Head of caudate nucleus (tissue), 42 donors: ENCODE measurements around the gene NOTCH3.

Experiments
- DNase-seq, 42 donors: peaks; one replicate each; pipeline versions ENCODE4 v3.0.0 to v3.0.0-alpha.2; 2020 to 2021; ENCODE audit warnings: mixed read lengths in 7 of 42
- intact Hi-C: fragments of 100-400 bp; cut with DNase I; formaldehyde crosslinking; loops from one replicate; pipeline ENCODE4 v1.15.0; 2022

NOTCH3 gene

DNA sequence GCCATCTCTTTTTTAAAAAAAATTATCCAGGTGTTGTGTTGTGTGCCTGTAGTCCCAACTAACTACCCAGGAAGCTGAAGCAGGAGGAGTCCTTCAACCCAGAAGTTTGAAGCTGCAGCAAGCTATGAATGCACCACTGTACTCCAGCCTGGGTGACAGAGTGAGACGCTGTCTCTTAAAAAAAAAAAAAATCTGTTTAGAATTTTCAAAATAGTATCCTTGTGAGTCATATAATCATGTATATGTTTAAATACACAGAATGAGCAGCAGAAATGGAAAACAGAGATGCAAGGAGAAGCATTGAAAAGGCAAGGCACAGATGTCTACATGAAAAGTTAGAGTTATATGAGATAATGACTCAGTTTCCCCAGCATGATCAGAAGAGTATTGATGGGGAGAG is 62.4 kb downstream of the NOTCH3 start:
- DNase-seq, result no peak
- intact Hi-C loops, result no loop called here

DNA sequence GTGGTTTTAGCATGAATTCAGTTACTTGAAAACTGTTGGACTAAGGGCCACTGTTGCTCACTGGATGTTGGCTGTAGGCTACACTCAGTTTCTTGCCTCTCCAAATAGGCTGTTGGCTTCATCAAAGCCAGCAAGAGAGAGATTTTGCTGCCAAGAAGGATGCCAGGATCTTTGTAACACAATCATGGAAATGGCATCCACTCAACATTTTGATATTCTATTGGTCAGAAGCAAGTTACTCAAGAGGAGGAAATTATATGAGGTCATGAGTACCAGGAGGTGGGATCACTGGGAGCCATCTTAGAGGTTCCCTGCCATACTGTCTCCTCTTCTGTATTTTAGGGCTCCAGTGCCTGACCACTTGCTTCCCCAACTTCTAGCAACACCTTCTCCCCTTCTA is 63.0 kb downstream of the NOTCH3 start:
- intact Hi-C loops, result no loop called here
- DNase-seq, result no peak

DNA sequence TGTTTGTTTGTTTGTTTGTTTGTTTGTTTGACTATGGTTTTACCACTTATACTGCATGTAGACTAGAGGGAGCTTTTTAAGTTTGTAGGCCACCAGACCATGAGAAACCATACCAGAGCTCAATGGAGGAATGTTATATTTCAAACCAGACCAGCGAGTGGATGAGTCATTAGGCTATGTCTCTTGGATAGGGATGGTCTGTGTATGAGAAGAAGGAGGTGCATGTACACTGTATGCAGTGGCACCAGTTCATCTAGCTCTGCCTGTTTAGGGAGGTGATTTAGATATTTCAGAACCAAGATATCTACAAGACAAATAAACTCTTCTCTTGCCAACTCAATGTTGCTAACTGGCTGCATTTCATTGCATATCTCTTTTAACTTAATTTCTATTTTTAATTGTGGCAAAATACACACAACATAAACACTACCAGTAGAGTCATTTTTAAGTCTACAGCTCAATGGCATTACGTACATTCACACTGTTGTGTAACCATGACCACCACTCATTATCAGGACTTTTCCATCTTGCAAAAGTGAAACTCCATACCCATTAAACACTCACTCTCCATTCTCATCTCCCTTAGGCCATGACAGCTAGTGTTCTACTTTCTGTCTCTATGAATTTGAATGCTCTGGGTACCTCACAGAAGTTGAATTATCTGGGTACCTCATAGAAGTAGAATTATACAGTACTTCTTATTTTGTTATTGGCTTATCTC is 64.4 kb downstream of the NOTCH3 start:
- no peak for DNase-seq
- intact Hi-C loops, result no loop called here

DNA sequence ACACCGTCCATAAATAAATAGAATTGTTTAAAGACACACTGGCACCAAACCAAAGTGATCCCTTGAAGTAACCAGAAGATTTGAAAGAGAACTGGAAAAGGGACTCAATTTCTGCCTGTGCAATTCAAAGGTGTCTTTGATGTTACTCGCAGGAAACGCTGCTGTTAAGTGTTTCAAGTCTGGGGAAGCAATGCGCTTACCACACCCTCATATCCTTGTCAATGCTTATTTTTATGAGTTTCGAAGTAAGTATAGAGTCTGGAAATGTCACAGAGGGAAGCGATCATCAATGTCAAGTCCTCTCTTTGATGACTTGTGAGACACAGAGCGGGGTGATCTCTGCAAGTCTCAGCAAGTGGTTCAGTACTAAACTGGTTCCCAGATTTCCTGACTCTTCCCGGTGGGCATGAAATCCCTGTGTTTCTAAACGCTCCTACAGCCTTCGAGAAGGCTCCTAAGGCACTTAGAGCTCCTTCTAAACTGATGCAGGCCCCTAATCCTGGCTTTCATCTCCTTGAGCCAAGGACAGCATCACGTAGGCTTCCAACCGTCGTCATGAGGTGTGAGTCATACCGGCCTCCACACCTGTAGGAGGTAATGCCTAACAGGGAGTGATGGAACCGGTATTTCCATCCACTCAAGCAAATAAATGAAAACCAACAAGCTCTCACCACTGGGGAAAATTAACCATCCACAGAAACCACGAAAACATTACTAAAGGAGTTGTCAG is 70.8 kb downstream of the NOTCH3 start:
- intact Hi-C loops, result loop anchor here (10.0 kb wide), 1 partner anchor 315 kb away; the partner anchor contains the start of gene WIZ
- DNase-seq, result peak in 38 of 42 donors; percentile 26 to 87 (median 58)

DNA sequence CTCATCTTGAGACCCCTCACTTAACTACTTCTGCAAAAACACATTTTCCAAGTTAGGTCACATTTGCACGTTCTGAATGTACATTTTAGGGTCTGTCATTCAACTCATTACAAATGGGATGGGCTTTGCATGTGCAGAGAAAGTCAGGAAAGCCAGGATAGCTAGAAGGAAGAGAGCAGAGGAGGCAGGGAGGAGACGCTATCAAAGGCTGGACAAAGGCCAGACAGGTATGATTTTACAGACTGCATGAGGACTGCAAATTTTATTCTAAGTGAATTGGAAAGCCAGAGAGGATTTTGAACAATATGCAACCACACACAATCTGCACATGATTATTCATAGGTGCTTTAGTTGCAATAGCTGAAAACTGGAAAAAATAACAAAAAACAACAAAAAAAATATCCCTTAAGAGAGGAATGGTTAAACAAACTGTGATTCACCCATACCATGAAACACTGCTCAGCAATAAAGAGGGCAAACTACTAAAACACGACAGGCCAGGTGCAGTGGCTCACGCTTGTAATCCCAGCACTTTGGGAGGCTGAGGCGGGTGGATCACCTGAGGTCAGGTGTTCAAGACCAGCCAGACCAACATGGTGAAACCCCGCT is 72.5 kb downstream of the NOTCH3 start:
- intact Hi-C loops, result loop anchor here (10.0 kb wide), 1 partner anchor 317 kb away; the partner anchor contains the start of gene WIZ
- no peak for DNase-seq

DNA sequence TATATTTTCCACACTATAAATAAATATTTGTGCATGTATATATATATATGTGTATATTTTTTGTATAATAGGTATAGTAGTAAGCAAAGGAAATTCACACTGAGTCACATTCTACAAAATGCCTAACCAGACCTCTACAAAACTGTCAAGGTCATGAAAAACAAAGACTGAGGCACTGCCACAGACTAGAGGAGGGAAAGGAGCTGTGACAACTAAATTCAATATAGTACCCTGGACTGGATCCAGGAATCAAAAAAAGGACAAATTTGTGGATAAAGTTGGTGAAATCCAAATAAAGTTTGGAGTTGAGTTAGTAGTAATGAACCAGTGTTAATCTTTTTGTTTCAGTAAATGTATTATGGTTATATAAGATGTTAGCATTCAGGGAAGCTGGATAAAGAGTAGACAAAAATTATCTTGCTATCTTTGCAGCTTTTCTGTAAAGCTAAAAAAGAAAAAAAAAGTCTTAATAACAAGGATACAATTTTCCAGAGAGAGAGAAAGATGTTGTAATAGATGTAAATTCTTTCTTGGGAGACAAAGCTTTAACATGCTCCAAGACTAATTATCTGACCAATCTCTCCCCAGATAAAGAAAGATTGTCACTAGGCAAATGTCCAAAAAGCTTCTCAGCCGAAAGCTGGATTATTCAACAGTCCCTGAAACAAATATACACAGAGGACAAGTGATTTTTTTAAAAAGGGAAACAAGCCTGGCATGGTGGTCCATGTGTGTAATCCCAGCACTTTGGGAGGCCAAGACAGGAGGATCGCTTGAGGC is 74.5 kb downstream of the NOTCH3 start:
- no peak for DNase-seq
- intact Hi-C loops, result loop anchor here (10.0 kb wide), 1 partner anchor 318 kb away; the partner anchor contains the start of gene WIZ

DNA sequence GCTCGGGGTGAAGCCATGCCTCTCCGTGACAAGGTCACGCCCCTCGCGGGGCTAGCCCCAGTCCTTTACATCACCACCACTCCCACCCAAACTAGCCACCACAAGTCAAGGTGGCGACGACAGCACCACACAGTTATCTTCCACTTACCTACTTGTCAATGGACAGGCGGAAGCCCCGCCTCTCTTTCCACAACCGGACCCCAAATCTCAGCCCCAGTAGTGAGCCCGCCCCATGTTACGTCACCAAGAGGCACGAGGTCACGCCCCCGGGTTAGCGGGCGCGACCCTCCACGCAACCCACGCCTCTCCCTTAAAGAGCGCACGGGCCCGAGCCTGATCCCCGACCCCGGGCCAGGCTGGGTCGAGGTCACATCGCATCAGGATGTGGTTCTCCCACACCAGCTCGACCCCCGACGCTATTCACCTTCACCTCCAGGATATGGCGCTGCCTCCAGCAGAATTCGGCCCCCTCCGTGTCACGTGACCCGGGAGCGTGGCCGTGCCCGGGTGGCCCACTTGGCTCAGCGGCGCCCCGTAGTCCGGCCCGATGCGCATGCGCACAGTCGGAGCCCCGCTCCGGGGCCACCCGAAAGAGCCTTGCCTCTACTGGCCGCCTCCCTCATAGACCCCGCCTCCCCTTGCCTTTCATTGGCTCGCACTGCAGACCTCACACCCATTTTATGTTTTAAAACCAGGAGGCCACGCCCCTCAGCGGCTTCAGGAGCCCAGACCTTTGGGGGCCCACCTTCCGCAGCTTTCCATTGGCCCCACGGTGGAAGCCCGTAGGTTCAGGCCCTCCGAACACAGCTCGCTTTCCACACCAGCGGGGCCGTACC is 75.3 kb downstream of the NOTCH3 start:
- intact Hi-C loops, result loop anchor here (10.0 kb wide), 1 partner anchor 319 kb away; the partner anchor contains the start of gene WIZ
- peak; percentile 94 to 99 (median 98) for DNase-seq

DNA sequence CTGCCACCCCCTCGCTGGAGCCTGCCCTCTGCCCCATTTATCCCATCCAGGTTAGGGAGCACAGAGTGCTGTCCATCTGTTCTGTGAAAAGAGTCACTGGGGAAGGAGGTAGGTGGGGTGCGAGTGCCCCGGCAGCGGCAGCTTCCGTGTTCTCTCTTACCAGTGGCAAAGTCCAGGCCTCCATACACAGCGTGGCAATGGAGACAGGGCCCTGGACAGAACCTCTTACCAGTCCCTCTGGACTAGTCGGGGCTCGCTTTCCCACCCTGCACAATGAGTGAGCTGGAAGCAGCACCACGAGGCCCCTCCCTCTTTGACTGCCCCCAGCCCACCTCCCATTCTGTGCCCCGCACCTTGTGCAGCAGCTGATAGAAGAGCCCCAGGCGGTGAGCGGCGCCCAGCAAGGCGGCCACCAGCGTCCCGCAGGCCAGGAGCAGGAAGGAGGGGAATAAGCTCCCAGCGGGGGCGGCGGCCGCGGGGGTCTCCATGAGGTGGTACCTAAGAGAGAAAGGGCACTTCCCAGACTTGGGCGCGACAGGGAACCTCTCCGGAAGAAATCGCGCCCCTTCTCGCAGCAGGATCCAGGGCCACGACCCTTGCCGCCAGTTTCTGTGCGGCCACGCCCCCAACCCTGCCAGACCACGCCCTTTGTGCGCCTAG is 76.1 kb downstream of the NOTCH3 start:
- peak in 11 of 42 donors; percentile 5 to 81 (median 39) for DNase-seq
- intact Hi-C loops, result loop anchor here (10.0 kb wide), 1 partner anchor 320 kb away; the partner anchor contains the start of gene WIZ

DNA sequence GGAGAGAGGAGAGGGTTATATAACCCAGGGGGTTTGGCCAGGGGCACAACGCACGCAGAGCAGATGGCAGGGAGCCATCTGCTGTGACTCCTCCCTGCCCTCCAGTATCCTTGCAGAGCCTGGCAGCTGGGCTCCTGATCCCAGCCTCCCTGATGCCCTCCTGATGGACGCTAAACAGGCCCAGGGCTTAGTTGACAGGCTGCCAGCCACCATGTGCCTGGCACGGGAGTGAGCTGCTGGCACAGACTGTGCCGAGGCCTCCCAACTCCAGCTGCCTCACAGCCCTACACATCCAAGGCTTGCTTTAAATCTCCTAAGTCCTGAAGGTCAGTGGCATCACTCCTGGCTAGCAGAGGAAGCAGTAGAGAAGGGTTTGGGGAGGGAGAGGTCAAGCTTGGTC is 76.9 kb downstream of the NOTCH3 start:
- intact Hi-C loops, result loop anchor here (10.0 kb wide), 1 partner anchor 321 kb away; the partner anchor contains the start of gene WIZ

DNA sequence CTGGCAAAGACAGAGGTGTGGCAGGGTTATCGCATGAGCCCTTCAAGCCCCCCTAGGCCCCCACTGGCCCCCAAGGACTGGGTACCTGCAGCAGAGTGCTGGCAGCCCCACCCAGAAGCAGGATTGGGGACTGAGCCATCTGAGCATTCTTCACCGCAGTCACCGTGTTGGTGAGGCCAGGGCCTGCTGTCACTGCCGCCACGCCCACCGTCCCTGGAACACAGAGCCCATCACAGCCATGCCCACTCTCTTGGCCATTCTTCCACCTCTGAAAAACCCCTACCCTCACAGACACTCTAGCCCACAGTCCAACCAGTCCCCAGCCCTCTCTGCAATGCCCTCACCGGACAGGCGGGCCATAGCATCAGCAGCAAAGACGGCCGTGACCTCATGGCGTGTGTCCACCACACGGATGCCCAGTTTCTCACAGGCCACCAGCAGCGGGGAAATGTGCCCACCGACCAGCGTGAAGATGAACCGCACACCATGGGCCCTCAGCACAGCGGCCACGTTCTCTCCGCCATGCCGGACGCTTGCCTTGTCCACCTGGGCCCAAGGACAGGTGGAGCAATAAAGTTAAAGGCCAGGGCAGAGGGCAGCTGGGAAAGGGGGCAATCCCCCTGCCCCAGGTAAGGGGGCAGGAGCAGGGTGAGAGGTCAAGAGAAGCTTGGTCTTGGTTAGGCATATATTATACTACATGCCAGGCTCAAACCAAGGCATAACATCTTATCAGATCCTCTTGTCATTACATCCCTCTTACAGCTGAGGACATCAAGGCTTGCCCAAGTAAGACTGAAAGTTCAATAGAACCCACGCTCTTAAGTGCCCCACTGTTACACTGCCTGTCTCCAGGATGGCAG is 77.5 kb downstream of the NOTCH3 start:
- no peak for DNase-seq
- intact Hi-C loops, result loop anchor here (10.0 kb wide), 1 partner anchor 322 kb away; the partner anchor contains the start of gene WIZ

More for the DNA sequence above, 76.9 kb downstream of the NOTCH3 start:
- DNase-seq, result peak in 41 of 42 donors; percentile 45 to 88 (median 71)

DNA sequence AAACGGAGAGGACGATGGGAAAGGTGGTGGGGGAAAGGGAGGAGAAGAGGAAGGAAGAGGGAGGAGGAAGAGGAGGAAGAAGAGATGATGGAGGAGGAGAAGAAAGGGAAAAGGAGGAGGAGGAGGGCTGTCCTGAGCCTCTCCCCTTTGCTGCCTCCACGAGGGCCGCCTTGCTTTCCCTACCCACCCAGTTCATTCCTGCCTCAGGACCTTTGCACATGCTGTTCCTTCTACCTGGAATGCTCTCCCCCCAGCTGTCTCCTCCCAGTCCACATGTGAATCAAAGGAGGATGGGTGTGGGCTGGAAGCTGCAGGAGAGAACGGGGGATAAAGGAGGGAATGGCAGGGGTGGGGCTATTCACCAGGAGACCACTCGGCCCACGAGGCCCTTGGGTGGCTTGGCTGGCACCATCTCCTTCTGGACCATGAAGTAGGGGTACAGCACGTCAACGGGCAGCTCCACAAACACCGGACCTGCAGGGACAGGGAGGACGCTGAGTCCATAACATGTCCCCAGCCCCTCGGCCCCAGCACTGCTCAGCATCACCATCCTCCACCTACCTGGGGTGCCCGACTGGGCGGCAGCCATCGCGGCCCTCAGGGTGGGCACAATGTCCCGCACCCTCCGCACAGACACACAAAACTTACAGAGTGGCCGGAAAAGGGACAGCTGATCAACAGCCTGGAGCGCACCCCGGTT is 78.3 kb downstream of the NOTCH3 start:
- DNase-seq, result no peak
- intact Hi-C loops, result loop anchor here (10.0 kb wide), 1 partner anchor 322 kb away; the partner anchor contains the start of gene WIZ

DNA sequence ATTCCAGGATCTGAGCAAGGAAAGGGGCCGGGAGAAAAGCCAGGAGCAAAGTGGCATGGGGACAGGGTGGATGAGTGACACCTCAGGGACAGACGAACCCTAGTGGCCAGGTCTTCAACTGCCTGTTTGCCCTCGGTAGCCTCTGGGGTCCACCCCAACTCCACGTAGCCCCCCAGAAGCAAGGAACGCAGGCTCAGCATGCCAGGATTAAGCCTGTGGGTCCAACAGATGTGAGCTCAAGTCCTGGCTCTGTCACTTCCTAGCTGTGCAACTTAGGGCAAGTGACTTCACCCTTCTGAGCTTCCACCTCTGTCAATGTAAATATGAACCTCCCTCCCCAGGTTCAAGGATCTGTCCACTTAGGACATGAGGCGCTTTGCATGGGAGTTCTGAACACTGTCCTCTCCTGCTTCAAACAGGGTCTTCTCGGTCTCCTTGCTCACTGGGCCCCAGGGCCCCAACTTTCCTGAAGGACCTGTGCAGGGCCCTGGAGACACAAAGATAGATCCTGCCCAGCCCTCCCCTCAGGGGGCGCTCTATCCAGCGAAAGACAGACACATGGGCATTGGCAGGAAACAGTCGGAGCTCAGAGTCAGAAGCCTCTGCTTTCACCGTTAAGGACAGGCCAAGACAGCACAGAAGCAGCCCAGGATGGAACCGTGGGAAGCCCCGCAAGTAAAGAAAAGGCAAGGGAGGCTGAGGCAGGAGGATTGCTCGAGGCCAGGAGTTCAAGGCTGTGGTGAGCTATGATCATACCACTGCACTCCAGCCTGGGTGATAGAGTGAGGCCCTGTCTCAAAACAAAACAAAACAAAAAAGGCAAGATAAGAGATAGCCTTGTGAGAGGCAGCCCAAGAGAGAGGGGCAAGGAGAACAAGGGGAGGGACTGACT is 80.4 kb downstream of the NOTCH3 start:
- DNase-seq, result no peak
- intact Hi-C loops, result loop anchor here (10.0 kb wide), 1 partner anchor 324 kb away; the partner anchor contains the start of gene WIZ

DNA sequence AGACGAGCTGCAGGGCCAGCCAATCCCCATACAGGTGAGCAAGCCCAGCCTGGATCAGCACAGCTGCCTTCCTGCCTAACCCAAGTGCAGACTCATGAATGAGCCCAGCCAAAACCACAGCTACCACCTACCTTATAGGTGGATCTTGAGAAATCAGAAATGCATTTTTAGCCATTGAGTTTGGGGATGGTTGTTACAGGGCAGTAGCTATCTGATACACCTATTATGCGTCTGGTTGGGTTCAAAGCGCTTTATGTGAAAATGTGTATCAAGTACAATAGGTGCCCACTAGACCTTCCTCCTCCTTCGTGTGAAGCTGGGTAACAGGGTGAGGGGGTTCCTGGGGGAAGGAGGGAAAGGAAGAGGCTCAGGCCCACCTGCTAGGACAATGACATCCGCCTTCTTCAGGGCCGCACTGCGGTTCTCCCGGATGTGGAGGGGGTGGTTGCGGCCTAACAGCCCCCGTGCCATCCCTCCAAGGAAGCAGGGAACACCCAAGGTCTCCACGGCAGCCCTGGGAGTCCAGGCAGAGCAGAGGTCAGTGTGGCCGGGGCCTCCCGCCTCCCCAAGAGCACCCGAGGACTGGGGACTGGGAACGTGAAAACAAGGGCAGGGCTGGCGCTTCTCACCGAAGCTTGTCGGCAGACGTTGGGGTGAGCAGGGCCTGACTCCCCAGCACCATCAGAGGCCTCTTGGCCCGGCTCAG is 81.9 kb downstream of the NOTCH3 start:
- no peak for DNase-seq
- intact Hi-C loops, result no loop called here

DNA sequence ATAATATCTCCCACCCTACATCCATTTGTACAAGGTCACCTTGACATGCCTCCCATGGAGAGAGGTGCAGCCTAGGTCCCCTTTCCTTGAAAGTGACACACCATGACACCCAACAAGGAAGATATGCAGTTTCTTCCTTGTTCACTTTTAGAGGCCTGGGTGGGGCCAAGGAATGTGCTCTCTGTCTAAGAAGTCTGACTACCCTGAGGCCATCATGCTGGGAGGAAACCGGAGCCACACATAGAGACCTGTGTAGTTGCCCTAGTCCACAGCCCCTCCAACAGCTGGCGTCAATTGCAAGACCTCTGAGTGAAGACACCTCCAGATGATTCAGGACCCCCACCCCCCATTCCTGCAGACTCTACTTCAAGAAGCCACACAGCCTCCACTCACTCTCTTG is 82.5 kb downstream of the NOTCH3 start:
- intact Hi-C loops, result no loop called here
- DNase-seq, result no peak
